ENCODE data around the gene PRICKLE2. TPM values are rescaled to one million over a fixed set of nuclear protein-coding genes. Genes with fewer than 3 reads are reported as not detected.

Gene PRICKLE2
- total RNA-seq, 2 experiments from 2014 or later = not detected

- Mint-ChIP-seq H3K4me3 (no peak overlapping the region), H3K9me3 (ENCODE audit: low read depth) (peaks cover 2% of the 10 kb centered on the region), H3K27me3 (peaks cover 2% of the 10 kb centered on the region), H3K36me3 (ENCODE audit: low read depth) (no peaks in the 10 kb centered on the region), H3K4me1 (no peaks in the 10 kb centered on the region), H3K27ac (no peak overlapping the region)
- intact Hi-C loops (cut with DNase I, micrococcal nuclease) = no loop called here
- ChIA-PET POLR2A (no interaction called here), CTCF (no interaction called here)
- no peak for DNase-seq
- ATAC-seq = no peak
These were observed 29.5 kb downstream of the PRICKLE2 start for GRCh38 chr3:64195789-64196188.

GRCh38 chr3:64191822-64192221 is 33.4 kb downstream of the PRICKLE2 start:
- Mint-ChIP-seq H3K27me3 (no peaks in the 10 kb centered on the region), H3K4me3 (no peak overlapping the region), H3K36me3 (ENCODE audit: low read depth) (no peaks in the 10 kb centered on the region), H3K4me1 (no peaks in the 10 kb centered on the region), H3K27ac (no peak overlapping the region), H3K9me3 (ENCODE audit: low read depth) (no peaks in the 10 kb centered on the region)
- no peak for DNase-seq
- POLR2A ChIA-PET = no interaction called here
- no peak for ATAC-seq
- intact Hi-C loops (cut with DNase I, micrococcal nuclease) = no loop called here
- CTCF ChIA-PET = no interaction called here

GRCh38 chr3:64190517-64191515 is 34.5 kb downstream of the PRICKLE2 start:
- Mint-ChIP-seq H3K27ac (no peak overlapping the region), H3K4me1 (no peaks in the 10 kb centered on the region), H3K4me3 (no peak overlapping the region), H3K9me3 (ENCODE audit: low read depth) (no peaks in the 10 kb centered on the region), H3K27me3 (no peaks in the 10 kb centered on the region), H3K36me3 (ENCODE audit: low read depth) (no peaks in the 10 kb centered on the region)
- ChIA-PET POLR2A (no interaction called here), CTCF (no interaction called here)
- ATAC-seq = no peak
- intact Hi-C loops (cut with DNase I, micrococcal nuclease) = no loop called here
- DNase-seq = no peak

- intact Hi-C loops (cut with DNase I, micrococcal nuclease) = loop anchor here in 1 of 2 experiments (10.0 kb wide), 1 partner anchor 56 kb away; no protein-coding TSS in a partner anchor
- no peak overlapping the region for H3K27ac Mint-ChIP-seq
- ChIA-PET CTCF (no interaction called here), POLR2A (no interaction called here)
- DNase-seq (no peak), ATAC-seq (no peak)
- no peaks in the 10 kb centered on the region for H3K9me3 Mint-ChIP-seq (ENCODE audit: low read depth)
- no peak overlapping the region for H3K4me3 Mint-ChIP-seq
- no peaks in the 10 kb centered on the region for H3K27me3 Mint-ChIP-seq
- H3K36me3 Mint-ChIP-seq (ENCODE audit: low read depth) = no peaks in the 10 kb centered on the region
- H3K4me1 Mint-ChIP-seq = no peaks in the 10 kb centered on the region
These were observed 36.3 kb downstream of the PRICKLE2 start for GRCh38 chr3:64188810-64189560.

- Mint-ChIP-seq H3K4me3 (no peak overlapping the region), H3K27ac (no peak overlapping the region), H3K4me1 (no peaks in the 10 kb centered on the region), H3K36me3 (ENCODE audit: low read depth) (no peaks in the 10 kb centered on the region), H3K27me3 (no peaks in the 10 kb centered on the region), H3K9me3 (ENCODE audit: low read depth) (no peaks in the 10 kb centered on the region)
- ChIA-PET POLR2A (no interaction called here), CTCF (no interaction called here)
- intact Hi-C loops (cut with DNase I, micrococcal nuclease) = loop anchor here in 1 of 2 experiments (10.0 kb wide), 1 partner anchor 57 kb away; no protein-coding TSS in a partner anchor
- DNase-seq (no peak), ATAC-seq (no peak)
These were observed 38.0 kb downstream of the PRICKLE2 start for GRCh38 chr3:64187065-64187959.

GRCh38 chr3:64186667-64187064 is 38.6 kb downstream of the PRICKLE2 start:
- ATAC-seq (no peak), DNase-seq (no peak)
- POLR2A ChIA-PET = no interaction called here
- CTCF ChIA-PET = no interaction called here
- intact Hi-C loops (cut with DNase I, micrococcal nuclease) = loop anchor here in 1 of 2 experiments (10.0 kb wide), 1 partner anchor 58 kb away; no protein-coding TSS in a partner anchor
- Mint-ChIP-seq H3K27me3 (peaks cover 2% of the 10 kb centered on the region), H3K9me3 (ENCODE audit: low read depth) (no peaks in the 10 kb centered on the region), H3K27ac (no peak overlapping the region), H3K4me1 (no peaks in the 10 kb centered on the region), H3K36me3 (ENCODE audit: low read depth) (no peaks in the 10 kb centered on the region), H3K4me3 (no peak overlapping the region)

GRCh38 chr3:64185436-64185835 is 39.8 kb downstream of the PRICKLE2 start:
- Mint-ChIP-seq H3K27ac (no peak overlapping the region), H3K4me1 (no peaks in the 10 kb centered on the region), H3K36me3 (ENCODE audit: low read depth) (no peaks in the 10 kb centered on the region), H3K4me3 (no peak overlapping the region), H3K9me3 (ENCODE audit: low read depth) (no peaks in the 10 kb centered on the region), H3K27me3 (peaks cover 4% of the 10 kb centered on the region)
- intact Hi-C loops (cut with DNase I, micrococcal nuclease) = loop anchor here in 1 of 2 experiments (10.0 kb wide), 1 partner anchor 59 kb away; no protein-coding TSS in a partner anchor
- ChIA-PET POLR2A (no interaction called here), CTCF (no interaction called here)
- ATAC-seq = no peak
- no peak for DNase-seq

- Mint-ChIP-seq H3K9me3 (ENCODE audit: low read depth) (no peaks in the 10 kb centered on the region), H3K27me3 (peaks cover 4% of the 10 kb centered on the region), H3K4me3 (no peak overlapping the region), H3K4me1 (no peaks in the 10 kb centered on the region), H3K27ac (no peak overlapping the region), H3K36me3 (ENCODE audit: low read depth) (no peaks in the 10 kb centered on the region)
- ChIA-PET POLR2A (no interaction called here), CTCF (interaction anchor here (0.6 kb wide), 2 partner anchors 166 to 1774 kb away, joined by 3 to 5 read pairs; no protein-coding TSS in a partner anchor)
- intact Hi-C loops (cut with DNase I, micrococcal nuclease) = loop anchor here in 1 of 2 experiments (10.0 kb wide), 1 partner anchor 60 kb away; no protein-coding TSS in a partner anchor
- DNase-seq (no peak), ATAC-seq (no peak)
These were observed 40.6 kb downstream of the PRICKLE2 start for GRCh38 chr3:64184621-64185020.

- intact Hi-C loops (cut with DNase I, micrococcal nuclease) = loop anchor here in 1 of 2 experiments (10.0 kb wide), 1 partner anchor 65 kb away; no protein-coding TSS in a partner anchor
- H3K27me3 Mint-ChIP-seq = peaks cover 6% of the 10 kb centered on the region
- no peaks in the 10 kb centered on the region for H3K36me3 Mint-ChIP-seq (ENCODE audit: low read depth)
- ChIA-PET POLR2A (no interaction called here), CTCF (no interaction called here)
- no peak overlapping the region for H3K27ac Mint-ChIP-seq
- no peak for DNase-seq
- no peak overlapping the region for H3K4me3 Mint-ChIP-seq
- no peak for ATAC-seq
- no peaks in the 10 kb centered on the region for H3K9me3 Mint-ChIP-seq (ENCODE audit: low read depth)
- H3K4me1 Mint-ChIP-seq = no peaks in the 10 kb centered on the region
These were observed 45.4 kb downstream of the PRICKLE2 start for GRCh38 chr3:64179860-64180259.

- POLR2A ChIA-PET = no interaction called here
- H3K4me3 Mint-ChIP-seq = no peak overlapping the region
- CTCF ChIA-PET = no interaction called here
- no peaks in the 10 kb centered on the region for H3K9me3 Mint-ChIP-seq (ENCODE audit: low read depth)
- no peak for ATAC-seq
- H3K36me3 Mint-ChIP-seq (ENCODE audit: low read depth) = no peaks in the 10 kb centered on the region
- intact Hi-C loops (cut with DNase I, micrococcal nuclease) = no loop called here
- H3K4me1 Mint-ChIP-seq = no peaks in the 10 kb centered on the region
- H3K27ac Mint-ChIP-seq = no peak overlapping the region
- peaks cover 6% of the 10 kb centered on the region for H3K27me3 Mint-ChIP-seq
- DNase-seq = no peak
These were observed 46.0 kb downstream of the PRICKLE2 start for GRCh38 chr3:64179249-64179648.

GRCh38 chr3:64178419-64178818 is 46.8 kb downstream of the PRICKLE2 start:
- Mint-ChIP-seq H3K27ac (no peak overlapping the region), H3K27me3 (peaks cover 9% of the 10 kb centered on the region), H3K36me3 (ENCODE audit: low read depth) (no peaks in the 10 kb centered on the region), H3K4me1 (no peaks in the 10 kb centered on the region), H3K4me3 (no peak overlapping the region), H3K9me3 (ENCODE audit: low read depth) (no peaks in the 10 kb centered on the region)
- intact Hi-C loops (cut with DNase I, micrococcal nuclease) = no loop called here
- CTCF ChIA-PET = no interaction called here
- POLR2A ChIA-PET = no interaction called here
- DNase-seq (no peak), ATAC-seq (no peak)
